Hematopoietic multipotent progenitor cell treated with erythropoietin and hydrocortisone succinate and interleukin-3 and kit ligand, for 8 days (in vitro differentiated cells): ENCODE results near the gene TRIM29.

ENCODE experiments used
- DNase-seq: peaks from one replicate; pipeline ENCODE4 v3.0.0-alpha.2; 2015

The TRIM29 gene

DNA sequence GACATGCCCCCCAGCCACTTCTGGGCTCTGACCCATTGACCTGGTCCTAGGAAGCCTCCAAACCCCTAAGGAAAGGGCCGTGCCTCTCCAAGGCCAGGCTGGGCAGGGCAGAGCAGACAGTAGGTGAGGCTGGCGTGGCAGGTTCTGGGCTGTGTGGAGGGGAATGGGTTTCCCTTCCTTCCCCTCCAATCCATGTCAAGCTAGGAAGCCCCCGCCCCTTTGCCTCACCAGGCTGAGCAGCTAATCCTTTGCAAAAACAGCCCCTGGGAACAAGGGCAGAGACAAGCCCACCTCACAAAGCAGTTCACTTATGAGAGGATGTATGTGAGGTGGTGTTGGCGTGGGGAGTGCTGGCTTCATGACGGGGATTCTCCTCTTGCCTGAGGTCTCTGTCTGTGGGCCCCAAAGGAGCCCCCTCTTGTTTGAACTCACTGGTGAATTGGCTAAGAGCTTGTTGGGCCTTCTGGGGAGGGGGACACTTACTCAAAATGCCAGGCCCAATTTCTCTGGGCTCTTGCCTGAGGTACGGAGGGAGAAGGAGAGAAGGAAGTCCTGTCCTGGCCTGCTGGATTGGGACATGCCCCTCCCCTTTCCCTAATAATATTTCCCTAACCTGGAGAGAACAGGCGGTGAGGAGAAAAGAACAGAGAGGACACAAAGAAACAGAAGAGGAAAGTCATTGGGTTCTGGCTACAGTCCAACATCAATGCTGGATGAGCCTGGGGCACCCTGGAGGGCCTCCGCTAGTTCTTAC is 1.6 kb upstream of the TRIM29 start:
- no peak for DNase-seq

DNA sequence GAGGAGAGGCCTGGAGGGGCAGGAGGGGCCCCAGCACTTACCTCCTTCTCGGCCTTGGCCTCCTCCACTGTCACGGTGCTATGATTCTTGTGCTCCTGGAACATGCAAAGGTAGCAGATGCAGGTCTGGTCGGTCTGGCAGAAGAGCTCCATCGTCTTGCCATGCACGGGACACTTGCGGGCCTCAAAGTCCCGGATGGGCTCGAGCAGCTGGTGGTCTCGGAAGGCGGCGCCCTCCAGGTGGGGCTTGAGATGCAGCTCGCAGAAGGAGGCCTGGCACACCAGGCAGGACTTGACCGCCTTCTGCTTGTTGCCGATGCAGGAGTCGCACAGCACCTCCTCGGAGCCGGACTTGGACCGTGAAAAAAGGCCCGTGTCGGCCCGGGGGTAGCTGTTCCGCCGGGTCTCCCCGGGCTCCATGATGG is 714 bp downstream of the TRIM29 start:
- no peak for DNase-seq

- no peak for DNase-seq
Observed at GRCh38 chr11:120136356-120136755, 1.6 kb downstream of the TRIM29 start.

DNA sequence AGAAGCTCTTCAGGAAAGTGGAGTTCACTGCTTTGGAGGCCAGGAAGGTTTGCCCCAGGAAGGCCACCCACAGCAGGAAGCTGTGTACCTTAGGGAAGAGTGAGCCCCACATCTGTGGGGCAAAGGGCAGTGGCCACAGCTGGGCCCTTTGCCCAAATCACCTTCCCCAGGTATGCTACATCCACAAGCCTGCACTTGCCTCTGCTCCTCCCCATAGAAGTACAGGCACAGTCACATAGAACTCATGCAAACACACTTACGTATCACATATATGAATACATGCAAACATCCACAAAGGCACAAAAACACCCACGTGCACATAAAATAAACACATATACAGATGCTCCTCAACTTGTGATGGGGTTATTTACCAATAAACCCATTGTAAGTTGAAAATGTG is 2.1 kb downstream of the TRIM29 start:
- no peak for DNase-seq

DNA sequence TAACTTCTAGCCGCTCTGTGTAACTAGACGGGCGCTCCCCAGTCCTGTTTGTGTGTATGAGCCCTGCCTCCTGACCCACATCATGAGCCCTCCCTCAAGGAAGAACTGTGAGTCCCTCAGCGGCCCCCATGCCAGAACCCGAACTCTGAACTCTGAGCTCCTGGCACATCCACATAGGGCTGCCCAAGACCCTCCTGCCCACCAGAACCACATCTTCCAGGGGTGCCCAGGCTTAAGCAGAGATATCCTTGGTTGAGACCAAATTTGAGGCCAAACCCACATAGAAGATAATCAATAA is 3.0 kb downstream of the TRIM29 start:
- no peak for DNase-seq

DNA sequence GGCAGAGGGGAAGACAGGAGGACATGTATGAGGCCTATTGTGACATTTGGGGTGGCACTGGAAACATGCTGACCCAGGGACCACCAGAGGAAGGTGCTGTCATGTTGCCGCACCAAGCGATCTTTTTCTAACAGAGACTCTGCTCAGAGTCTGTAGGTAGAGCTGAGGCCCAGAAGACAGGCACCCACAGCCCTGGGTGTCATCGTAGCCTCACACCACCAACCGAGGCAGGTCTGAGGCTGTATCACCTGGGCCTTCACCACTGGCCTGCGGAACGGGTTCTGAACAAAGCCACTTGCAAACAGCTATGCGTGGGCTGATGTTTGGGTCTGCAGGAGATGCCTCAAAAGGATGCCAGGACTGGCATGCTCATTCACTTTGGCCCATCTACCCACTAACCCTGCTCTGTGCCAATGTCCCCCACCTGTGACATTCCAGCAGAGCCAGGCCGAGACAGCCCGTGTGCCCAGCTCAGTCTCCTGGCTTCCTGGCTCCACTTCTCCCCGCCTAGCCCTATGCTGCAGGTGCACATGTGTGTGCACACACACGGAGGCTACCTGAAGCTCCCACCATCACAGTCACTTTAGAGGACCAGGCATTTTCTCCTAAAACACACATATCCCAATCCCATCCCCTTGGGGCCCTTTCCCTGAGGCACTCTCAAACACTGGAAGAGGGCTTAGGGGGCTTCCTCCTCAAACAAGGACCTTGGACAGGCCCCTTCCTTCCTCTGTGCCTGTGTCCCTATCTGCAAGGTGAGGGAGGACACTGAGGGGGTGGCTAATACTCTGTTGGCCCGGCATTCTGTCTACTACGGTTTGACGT is 3.6 kb downstream of the TRIM29 start:
- DNase-seq: no peak

DNA sequence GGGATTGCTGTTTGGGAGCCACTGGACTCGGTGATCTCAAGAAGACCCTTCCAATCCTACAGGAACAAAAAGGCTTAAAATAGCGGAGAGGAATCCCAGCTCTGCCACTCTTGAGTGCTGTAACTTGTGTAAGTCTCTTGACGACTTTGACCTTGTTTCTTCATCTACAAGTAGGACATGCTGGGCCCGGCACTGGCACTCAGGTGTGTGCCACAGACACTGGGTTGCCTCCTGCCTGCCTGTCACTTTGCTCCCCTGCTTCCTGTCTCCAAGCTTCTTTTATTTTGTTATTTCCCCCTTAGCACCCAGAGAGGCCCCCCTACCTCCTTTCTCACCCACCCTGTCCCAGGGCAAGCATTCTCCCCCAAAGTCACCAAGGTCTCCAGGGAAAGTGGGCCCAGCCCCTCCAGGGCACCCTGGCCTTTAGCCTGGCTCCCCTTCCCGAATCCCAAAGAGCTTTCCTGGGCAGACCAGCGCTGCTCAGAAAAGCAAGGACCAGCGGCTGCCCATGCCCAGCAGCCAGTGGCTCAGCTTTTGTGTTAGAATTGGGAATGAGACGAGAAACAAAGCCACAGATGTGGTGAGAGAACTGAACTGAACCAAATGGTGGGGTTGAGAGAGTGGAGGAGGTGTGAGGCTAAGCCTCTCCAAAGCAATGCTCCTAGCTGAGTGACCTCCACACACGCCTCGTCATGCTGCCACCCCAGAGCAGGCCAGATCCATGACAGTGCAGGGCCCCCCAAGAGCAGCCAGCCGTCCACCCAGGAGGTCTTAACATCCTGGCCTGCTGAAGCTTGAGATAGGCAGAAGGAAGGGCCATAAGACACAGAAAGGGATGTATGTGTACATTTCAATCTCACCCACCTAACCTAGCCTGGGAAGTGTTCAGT is 4.5 kb downstream of the TRIM29 start:
- DNase-seq: no peak

DNA sequence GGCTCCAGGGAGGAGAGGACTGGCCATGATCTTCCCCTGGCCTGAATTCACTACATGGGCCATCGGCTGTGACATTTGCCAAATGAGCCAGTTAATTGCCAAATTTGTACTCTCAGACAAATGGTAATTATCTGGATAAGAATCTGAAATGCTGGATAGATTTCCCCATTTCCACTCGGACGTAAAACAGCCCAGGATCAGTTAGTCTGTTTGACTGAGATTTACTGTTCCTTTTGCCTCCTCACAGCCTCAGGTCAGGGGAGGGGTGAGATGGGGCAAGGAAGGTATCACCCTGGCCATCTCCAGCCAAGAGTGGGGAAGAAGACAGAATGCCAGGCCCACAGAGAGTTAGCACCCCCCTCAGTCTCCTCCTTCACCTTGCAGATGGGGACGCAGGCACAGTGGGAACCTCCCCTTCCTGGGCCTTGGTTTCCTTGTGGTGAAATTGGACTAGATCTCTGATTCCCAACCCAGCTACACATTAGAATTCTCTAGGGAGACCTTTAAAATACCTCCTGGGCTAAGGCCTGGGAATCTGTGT is 5.2 kb downstream of the TRIM29 start:
- no peak for DNase-seq

DNA sequence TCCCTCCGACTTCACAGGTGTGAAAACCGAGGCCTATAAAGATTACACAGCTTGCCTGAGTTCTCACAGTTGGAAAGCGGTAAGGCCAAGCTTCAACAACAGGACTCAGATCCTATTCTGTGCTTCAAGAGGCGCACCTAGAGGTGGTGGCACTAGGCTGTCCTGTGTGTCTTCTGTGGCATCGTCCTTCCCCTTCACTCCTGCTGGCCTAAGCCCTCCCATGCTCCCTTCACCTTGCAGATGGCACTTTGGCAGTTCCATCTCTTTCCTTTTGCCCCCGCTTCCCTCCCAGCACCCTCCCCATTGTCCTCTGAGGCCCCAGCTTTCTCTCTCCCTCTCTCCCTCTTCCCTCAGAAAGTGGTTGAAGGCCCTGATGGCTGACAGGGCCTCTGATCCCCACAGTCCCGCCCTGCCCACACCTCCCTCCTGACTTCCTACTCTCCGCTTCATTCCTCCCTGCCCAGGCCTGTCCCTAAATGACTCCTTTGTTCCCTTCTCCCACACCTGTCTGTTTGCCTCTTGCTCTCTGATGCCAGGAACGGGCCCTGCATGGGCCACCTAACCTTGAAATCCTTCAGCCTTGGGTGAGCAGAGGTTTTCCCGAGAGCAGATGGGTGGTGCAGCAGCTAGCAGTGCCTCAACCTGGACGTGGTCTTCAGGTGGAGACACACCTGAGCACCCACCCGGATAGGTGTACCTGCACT is 5.8 kb downstream of the TRIM29 start:
- no peak for DNase-seq

GRCh38 chr11:120130991-120131760 is 6.7 kb downstream of the TRIM29 start:
- no peak for DNase-seq

DNA sequence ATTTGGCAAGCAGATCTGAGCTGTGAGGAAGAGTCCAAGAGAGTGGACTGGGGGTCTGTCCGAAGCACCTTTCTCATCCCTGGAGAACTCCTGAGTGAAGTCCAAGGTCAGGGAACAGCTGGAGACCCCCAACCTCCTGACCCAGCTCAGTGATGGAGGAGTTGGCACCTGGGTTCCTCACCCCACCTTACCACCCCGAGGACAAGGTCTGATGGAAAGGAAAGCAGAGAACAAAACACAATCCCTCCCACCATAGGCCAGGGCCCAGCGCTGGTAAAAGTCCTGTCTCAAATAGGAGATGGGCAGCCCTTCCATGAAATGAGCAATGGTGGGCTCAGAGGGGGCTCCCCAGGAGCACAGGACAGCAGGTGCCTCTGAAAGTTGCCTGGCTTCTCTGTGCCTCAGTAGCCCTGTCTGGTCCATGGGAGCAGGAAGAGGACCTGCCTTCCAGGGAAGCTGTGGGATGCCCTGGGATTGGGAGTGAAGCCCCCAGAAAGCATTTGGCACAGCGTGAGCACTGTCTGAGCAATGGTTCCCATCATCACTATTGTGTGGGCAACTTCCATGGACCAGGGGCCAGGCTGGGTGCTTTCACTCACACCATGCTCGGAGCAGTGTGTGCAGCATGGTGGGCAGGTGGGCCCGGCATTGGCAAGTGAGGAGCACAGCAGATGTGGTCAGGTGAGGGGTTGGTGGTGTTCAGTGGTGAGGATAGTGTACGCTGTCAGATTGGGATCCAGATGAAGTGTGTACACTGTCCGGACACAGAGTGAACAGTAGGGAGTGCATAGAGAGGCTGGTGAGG is 7.5 kb downstream of the TRIM29 start:
- DNase-seq: no peak

GRCh38 chr11:120129570-120129969 is 8.3 kb downstream of the TRIM29 start:
- no peak for DNase-seq

GRCh38 chr11:120128392-120129119 is 9.4 kb downstream of the TRIM29 start:
- DNase-seq: no peak

- no peak for DNase-seq
Observed at GRCh38 chr11:120127236-120127635, 10.7 kb downstream of the TRIM29 start.

DNA sequence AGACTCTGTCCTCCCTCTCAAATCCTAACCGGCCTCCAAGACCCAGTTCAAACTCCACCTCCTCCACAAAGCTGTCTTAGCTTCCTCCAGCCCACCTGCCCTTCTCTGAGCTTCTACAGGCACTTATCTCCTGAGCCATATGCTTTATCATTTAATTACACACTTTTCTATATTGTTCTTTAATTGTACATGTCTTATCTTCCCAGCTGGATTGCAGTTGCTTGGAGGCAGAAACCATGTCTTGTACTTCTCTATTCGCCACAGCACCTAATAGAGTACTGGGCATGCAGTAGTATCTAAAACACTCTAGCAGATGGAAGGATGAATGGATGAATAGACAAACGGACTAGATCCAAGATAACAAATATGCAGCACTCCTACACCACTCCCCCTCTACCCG is 11.3 kb downstream of the TRIM29 start:
- peak; percentile 93 for DNase-seq

- DNase-seq: no peak
Observed at GRCh38 chr11:120125509-120125908, 12.4 kb downstream of the TRIM29 start.

GRCh38 chr11:120125024-120125423 is 12.9 kb downstream of the TRIM29 start:
- DNase-seq: peak; percentile 57

DNA sequence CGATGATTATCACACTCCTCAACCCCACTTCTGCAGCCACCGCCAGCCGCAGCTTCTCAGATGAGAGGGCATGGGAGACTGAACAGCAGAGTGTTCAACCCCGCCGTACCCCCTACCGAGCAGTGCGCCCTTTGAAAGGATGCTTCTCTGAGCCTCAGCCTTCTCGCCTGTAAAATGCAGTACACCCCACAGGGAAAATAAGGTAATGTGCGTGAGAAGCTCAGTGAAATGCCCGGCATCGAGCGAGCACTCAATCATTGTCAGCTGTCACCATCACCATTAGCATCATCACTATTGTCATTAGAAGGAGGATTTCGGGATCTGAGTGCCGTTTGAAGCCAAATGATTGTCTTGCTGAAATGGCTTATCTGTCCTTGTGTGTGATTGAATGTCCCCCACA is 13.6 kb downstream of the TRIM29 start:
- no peak for DNase-seq

GRCh38 chr11:120123946-120124345 is 14.0 kb downstream of the TRIM29 start:
- no peak for DNase-seq
